Measurements from ENCODE around the gene RUVBL1.

DNA sequence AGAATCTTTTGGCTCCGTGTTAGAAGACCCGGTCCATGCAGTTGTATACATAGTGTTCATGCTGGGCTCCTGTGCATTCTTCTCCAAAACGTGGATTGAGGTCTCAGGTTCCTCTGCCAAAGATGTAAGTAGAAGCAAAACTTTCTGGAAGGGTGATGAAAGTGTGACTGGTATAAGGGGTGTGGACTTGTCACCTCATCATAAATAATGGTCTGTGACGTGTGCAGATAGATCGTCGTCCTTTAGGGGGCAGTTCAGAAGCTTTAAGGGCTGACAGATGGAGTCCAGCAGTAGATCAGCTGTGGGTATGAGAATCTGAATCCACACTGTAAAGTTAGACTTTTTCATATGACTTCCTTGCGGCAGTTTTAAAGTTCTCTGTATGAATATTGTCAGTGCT lies 56.1 kb downstream of the RUVBL1 start:
- TF ChIP-seq, protein P1, sequence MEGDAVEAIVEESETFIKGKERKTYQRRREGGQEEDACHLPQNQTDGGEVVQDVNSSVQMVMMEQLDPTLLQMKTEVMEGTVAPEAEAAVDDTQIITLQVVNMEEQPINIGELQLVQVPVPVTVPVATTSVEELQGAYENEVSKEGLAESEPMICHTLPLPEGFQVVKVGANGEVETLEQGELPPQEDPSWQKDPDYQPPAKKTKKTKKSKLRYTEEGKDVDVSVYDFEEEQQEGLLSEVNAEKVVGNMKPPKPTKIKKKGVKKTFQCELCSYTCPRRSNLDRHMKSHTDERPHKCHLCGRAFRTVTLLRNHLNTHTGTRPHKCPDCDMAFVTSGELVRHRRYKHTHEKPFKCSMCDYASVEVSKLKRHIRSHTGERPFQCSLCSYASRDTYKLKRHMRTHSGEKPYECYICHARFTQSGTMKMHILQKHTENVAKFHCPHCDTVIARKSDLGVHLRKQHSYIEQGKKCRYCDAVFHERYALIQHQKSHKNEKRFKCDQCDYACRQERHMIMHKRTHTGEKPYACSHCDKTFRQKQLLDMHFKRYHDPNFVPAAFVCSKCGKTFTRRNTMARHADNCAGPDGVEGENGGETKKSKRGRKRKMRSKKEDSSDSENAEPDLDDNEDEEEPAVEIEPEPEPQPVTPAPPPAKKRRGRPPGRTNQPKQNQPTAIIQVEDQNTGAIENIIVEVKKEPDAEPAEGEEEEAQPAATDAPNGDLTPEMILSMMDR (IDR thresholded peaks at IDR 0.05; ENCODE audit: low read depth, low read length): no peak
- no peak for TF ChIP-seq EZH2phosphoT487 (IDR thresholded peaks at IDR 0.05; ENCODE audit: low read depth)
